GM21423 (cell line): ENCODE data around the gene SLC14A1.

ENCODE experiments used
- ATAC-seq: cut with Tn5 transposase; IDR thresholded peaks from one replicate; pipeline ENCODE4 v1.9.1; 2021; ENCODE audit warnings: mild to moderate bottlenecking, moderate library complexity; ENCODE audit not compliant: unreplicated experiment

Gene SLC14A1

GRCh38 chr18:45792506-45793263, 68.7 kb downstream of the SLC14A1 start:
- ATAC-seq: no peak

DNA sequence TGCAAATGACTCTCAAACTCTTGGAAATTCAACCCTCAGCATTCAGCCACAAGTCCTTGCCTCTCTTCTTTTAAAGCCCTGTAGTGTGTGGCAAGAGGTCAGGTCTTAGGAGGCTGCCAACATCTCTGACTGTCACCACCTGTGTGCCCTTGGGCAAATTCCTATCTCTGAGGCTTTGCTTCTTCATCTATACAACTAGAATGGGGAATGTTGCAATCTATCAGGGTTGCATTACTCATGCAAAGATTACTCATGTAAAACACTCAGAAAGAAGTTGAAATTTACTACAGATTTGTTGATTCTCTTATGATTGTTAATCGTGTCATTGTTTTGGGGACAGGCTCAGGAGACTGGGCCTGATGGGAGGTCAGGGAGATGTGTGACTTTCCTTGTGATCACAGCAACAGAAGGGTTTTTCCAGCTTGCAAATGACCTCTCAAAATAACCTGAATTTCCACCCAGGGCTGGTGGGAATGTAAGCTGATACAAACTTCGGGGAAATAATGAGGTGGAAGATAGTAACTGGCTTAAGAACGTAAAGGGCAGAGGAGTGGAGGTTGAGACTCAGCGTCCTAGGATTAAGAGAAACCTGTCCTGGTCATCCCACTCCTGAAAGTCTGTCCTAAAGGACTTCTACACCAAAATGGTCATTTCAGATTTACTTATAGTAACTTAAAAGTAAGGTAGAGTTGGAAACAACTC, 69.4 kb downstream of the SLC14A1 start:
- ATAC-seq: no peak

DNA sequence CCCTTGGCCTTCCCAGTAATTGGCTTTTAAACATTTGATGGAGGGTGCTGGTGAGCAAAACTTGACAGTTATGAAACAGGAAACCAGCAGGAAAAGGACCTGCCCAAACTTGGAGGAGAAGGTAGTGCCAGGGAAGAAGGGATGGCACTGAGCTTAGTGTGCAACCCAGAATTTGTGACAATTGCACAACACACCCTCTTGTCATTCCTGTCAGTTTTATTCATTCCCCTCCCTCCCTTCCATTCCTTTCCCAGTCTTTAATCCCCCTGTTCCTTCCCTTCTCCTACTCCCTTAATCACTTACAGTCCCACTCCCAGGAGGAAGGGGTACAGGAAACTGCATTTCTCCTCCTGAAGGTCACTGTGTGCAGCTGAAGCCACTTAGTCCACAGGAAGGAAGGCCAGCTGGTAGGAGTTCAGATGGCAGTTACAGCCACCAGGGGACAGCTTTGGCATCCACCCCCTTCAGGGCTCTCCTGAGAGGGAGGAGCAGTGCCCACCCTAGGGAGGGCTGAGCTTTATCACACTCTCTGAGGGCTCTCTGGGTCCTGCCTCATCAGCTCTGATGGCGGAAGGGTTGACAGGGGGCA, 77.5 kb downstream of the SLC14A1 start:
- no peak for ATAC-seq
